Stimulated activated naive CD4-positive, alpha-beta T cell treated with Interleukin-2 at 50 U/mL for 16 hours (primary cell): ENCODE results near the gene ZNF212.

Experiments
- DNase-seq: peaks from one replicate; lab custom pipeline; 2025; lab: John Stamatoyannopoulos, UW

The ZNF212 gene

GRCh38 chr7:149239345-149240143, at the start of gene ZNF212:
Gene ZNF212, plus strand, starts transcription at chr7:149239651. Its CDS starts 128 bp downstream, at chr7:149239779.
- peak; percentile 91 for DNase-seq

DNA sequence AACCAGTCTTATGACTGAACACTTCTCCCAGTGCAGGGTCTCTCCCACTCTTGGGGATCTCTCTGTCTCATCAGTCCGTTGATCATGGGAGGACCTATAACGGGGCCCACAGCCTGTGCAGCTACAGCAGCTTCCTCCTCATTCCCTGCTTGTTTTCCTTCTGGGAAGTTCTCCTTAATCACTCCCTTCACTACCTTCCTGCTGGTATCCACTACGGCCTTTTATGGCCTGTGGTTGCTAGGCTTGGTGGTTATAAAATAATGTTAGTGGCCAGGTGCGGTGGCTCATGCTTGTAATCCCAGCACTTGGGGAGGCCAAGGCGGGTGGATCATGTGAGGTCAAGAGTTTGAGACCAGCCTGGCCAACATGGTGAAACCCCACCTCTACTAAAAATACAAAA, 47.6 kb upstream of the ZNF212 start:
- DNase-seq: no peak

GRCh38 chr7:149194799-149195179, 44.7 kb upstream of the ZNF212 start:
- DNase-seq: no peak

- DNase-seq: peak; percentile 72
Measured at GRCh38 chr7:149195180-149196150, 44.0 kb upstream of the ZNF212 start, which contains the start of gene ZNF282. Gene ZNF282, plus strand, starts transcription at chr7:149195546. Its CDS starts 44 bp downstream, at chr7:149195590.

DNA sequence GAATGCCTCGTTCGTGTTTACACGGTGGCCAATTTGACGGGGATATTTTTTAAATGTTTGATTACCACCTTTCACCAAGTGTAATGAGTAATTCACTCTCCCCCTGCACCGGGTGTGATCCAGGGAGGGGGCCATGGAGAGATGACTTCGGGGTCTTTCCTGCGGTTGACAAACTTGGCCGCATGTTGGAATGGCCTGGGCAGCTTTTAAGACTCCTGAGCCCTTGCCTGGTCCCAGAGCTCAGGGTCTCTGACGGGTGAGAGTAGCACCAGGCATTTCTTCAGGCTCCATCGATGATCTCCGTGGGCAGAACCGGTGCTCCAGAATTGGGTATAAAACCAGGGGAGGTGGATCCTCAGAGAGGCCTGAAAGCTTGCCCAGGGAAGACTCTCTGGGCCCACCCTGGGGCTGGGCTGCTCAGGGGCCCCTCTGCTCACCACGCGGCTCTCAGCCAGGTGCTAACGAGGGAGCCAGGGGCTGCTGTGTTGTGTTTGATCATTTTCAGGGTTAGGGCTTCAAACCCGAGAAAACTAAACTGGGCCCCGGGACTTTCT, 43.2 kb upstream of the ZNF212 start:
- no peak for DNase-seq

DNA sequence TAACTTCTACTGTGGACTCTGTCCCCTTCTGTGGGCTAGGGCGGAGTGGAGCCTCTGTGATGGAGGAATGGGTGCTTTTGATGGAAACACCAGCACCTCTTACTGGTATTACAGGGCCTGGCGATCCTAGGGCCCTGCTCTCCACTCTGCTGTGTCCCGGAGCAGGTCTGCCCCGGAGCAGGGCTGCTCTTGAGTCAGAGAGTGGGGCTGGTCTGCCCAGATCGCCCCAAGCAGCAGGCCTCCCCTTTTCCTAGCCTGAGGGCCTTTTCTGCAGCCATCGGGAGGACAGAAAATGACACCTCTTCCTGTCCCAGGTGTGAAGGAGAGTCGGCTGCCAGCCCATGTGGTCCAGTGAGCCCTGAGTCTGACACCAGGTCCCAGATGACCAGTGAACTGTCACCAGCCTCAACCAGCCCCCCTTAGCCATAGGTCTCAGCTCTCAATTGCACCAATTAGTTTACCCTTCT, 42.7 kb upstream of the ZNF212 start:
- DNase-seq: no peak

DNA sequence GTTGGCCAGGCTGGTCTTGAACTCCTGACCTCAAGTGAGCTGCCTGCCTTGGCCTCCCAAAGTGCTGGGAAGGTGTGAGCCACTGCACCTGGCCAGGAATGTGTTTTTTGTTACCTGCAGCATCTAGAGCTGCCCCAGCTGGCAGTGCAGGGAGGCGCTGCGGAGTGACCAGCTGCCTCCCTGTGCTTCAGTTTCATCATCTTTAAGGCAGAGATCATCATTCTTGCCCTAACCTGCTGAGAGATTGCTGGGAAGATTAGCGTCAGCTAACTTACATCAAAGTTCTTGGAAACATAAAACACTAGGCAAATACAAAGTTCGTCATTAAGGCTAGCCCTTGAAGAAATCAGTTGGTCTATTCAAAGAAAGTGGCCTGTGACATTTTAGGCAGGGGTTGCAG, 41.8 kb upstream of the ZNF212 start:
- DNase-seq: no peak

DNA sequence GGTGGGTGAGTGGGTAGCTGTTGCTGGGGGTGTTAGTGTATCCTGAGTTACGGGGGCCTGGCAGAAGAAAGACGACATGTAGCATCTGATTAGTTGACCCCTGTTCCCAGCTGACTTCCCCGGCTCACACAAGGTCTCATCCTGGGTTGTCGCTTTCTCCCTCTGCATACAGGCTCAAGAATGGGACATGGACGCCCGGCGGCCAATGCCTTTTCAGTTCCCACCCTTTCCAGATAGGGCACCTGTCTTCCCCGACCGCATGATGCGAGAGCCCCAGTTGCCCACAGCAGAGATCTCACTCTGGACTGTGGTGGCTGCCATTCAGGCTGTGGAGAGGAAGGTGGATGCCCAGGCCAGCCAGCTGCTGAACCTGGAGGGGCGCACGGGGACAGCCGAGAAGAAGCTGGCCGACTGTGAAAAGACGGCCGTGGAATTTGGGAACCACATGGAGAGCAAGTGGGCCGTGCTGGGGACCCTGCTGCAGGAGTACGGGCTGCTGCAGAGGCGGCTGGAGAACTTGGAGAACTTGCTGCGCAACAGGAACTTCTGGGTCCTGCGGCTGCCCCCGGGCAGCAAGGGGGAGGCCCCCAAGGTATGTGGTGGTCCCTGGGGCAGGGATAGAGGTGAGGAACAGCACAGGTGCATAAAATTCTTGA, 41.2 kb upstream of the ZNF212 start:
- DNase-seq: no peak

- DNase-seq: no peak
Measured at GRCh38 chr7:149199234-149199995, 40.0 kb upstream of the ZNF212 start.

DNA sequence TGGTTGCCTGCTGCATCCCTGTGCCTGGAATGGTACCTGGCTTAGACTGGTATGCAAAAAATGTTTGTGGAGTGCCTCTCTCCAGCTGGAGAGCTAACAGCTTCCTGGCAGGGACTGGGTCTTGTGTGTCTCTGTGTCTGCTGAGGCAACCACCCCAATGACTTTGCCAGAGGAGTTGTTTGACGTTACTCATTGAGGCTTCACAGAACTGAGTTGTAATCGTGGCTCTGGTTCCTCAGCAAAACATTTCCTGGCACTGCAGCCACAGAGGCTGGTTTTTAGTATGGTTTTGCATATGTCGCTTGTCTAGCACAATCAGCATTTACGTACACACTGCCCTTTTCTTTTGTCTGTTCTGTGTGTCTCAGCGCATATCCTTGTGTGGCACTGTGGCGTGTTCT, 36.6 kb upstream of the ZNF212 start:
- no peak for DNase-seq

GRCh38 chr7:149205690-149206381, 33.6 kb upstream of the ZNF212 start:
- DNase-seq: no peak

GRCh38 chr7:149207324-149208035, 32.0 kb upstream of the ZNF212 start:
- no peak for DNase-seq

GRCh38 chr7:149209518-149210269, 29.8 kb upstream of the ZNF212 start:
- DNase-seq: peak; percentile 81

DNA sequence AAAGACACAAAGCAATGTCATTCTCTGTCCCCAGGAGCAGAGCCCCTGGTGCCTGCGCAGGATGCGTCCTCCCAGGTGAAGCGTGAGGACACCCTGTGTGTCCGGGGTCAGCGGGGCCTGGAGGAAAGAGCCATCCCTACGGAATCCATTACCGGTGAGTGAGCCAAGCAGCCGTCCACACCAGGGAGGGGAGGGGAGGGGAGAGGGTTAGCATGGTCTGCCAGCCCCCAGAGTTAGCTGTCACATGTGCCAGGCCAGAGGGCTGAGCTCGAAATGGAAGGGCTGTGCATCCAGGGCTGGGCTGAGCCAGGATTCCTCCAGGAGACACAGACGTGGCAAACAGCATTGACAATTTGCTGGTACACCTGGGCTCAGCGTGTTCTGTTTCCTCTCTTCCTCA, 28.9 kb upstream of the ZNF212 start:
- DNase-seq: no peak

DNA sequence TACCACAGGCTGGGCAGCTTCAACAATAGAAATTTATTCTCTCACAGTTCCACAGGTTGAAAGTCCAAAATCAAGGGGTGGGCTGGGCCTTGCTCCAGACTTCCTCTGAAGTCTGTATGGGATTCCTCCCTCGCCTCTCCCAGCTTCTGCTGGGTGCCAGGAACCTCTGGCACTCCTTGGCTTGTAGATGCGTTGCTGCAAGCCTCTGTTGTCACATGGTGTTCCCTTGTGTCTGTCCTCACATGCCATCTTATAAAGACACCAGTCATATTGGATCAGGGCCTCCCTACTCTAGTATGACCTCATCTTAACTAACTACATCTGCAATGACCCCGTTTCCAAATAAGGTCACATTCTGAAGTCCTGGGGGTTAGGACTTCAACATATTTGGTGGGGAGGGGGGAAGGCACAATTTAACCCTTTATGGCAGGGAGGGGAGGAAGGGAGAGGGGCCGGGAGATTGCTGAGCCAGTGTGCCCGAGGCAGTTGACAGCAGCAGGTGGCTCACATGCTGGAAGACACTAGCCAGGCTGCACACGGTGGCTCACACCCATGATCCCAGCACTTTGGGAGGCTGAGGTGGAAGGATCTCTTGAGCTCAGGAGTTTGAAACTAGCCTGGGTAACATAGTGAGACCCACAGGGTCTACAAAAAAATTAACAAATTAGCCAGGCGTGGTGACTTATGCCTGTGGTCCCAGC, 25.3 kb upstream of the ZNF212 start:
- no peak for DNase-seq

DNA sequence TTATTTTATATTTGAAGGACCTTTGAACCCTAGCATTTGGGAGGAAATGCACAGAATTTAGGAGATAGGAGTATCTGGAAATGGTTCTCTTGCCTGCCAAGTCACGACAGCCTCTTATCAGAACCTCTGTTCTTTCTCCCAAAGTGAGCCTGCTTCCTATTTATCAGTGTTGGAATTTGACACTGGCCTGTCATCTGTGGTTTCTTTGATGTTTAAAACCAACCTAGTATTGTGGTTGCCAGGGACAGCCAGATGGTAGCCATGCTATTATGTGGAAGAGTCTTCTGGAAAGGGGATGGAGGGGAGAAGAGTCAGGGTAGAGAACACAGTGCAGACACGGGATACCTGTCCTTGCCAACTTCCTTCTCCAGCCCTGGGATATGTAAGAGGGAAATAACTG, 23.0 kb upstream of the ZNF212 start:
- no peak for DNase-seq

GRCh38 chr7:149217570-149217969, 21.9 kb upstream of the ZNF212 start:
- DNase-seq: no peak
